ENCODE measurements around the gene DTX2.
"Not testable (repeated sequence)": the region's sequence is repeated elsewhere in the genome, so short reads cannot be mapped to it uniquely, and the experiment has no call there.

DNA sequence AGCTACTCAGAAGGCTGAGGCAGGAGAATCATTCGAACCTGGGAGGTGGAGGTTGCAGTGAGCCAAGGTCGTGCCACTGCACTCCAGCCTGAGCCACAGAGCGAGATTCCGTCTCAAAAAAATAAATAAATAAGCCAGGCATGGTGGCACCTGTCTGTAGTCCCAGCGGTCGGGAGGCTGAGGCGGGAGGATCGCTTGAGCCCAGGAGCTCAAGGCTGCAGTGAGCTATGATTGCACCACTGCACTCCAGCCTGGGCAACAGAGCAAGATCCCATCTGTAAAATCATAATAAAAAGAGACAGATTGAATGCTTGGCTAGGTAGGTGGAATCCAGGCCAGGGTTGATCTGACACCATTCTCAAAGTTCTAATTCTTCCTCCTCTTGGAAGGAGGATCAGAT, 45.1 kb downstream of the DTX2 start:
- TF ChIP-seq EZH2phosphoT487 (IDR thresholded peaks at IDR 0.05; ENCODE audit: borderline replicate concordance): not testable (repeated sequence)
- TF ChIP-seq, protein P1, sequence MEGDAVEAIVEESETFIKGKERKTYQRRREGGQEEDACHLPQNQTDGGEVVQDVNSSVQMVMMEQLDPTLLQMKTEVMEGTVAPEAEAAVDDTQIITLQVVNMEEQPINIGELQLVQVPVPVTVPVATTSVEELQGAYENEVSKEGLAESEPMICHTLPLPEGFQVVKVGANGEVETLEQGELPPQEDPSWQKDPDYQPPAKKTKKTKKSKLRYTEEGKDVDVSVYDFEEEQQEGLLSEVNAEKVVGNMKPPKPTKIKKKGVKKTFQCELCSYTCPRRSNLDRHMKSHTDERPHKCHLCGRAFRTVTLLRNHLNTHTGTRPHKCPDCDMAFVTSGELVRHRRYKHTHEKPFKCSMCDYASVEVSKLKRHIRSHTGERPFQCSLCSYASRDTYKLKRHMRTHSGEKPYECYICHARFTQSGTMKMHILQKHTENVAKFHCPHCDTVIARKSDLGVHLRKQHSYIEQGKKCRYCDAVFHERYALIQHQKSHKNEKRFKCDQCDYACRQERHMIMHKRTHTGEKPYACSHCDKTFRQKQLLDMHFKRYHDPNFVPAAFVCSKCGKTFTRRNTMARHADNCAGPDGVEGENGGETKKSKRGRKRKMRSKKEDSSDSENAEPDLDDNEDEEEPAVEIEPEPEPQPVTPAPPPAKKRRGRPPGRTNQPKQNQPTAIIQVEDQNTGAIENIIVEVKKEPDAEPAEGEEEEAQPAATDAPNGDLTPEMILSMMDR (conservative IDR thresholded peaks at IDR 0.05; ENCODE audit: low read length): not testable (repeated sequence)

Measured in Loucy (cell line).